ENCODE measurements around the gene LRRN2. TPM values are rescaled to one million over a fixed set of nuclear protein-coding genes. Genes with fewer than 3 reads are reported as not detected.
"Not testable (repeated sequence)": the region's sequence is repeated elsewhere in the genome, so short reads cannot be mapped to it uniquely, and the experiment has no call there.

The LRRN2 gene
- total RNA-seq, 1 donor from 2014 or later = 7.7 TPM

GRCh38 chr1:204694145-204694544, 8.6 kb upstream of the LRRN2 start:
- FAIRE-seq (no peak), DNase-seq (ENCODE audit: low spot score in 2 of 2) (no peak)

- no peak for FAIRE-seq
- DNase-seq (ENCODE audit: low spot score in 2 of 2) = no peak
These were observed 7.4 kb upstream of the LRRN2 start for GRCh38 chr1:204692841-204693356.

GRCh38 chr1:204692325-204692840, 6.8 kb upstream of the LRRN2 start:
- FAIRE-seq (no peak), DNase-seq (ENCODE audit: low spot score in 2 of 2) (no peak)

DNA sequence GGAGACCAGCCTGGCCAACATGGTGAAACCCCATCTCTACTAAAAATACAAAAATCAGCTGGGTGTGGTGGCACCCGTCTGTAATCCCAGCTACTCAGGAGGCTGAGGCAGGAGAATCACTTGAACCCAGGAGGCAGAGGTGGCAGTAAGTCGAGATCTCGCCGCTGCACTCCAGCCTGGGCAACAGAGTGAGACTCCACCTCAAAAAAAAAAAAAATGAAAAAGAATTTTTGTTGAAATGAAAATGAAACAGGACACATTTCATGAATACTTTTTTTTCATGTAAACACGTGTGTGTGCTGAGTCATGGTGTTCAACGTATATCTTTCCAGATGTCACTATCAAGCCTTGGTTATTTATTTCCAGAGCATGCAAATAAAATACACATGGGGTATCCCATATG, 5.8 kb upstream of the LRRN2 start:
- not testable (repeated sequence) for DNase-seq (ENCODE audit: low spot score in 2 of 2); FAIRE-seq

GRCh38 chr1:204688776-204689175, 3.2 kb upstream of the LRRN2 start:
- DNase-seq (ENCODE audit: low spot score in 2 of 2) (no peak), FAIRE-seq (no peak)

- DNase-seq (ENCODE audit: low spot score in 2 of 2) (no peak), FAIRE-seq (no peak)
These were observed 2.5 kb upstream of the LRRN2 start for GRCh38 chr1:204688007-204688406.

- FAIRE-seq (no peak), DNase-seq (ENCODE audit: low spot score in 2 of 2) (peak; percentile 49 to 50)
These were observed 835 bp downstream of the LRRN2 start for GRCh38 chr1:204684571-204685235.

DNA sequence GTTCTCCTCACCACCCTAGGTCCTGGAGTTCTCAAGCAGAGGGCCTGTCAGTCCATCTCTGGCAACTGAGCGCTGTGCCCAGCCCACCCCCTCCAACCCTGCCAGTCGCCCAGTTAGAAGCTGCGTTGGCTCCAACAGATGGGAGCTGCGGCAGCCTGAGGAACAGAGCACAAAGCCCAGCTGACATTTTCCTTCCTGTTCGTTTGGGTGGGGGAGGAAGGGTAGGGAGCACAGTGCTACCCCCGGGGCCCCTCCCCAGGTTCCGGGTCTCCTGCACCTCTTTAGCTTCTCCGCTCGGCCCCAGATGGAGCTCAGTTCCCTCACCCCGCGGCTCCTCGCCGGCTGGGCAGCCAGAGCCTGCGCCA, 1.4 kb downstream of the LRRN2 start:
- FAIRE-seq (no peak), DNase-seq (ENCODE audit: low spot score in 2 of 2) (no peak)

- no peak for FAIRE-seq
- no peak for DNase-seq (ENCODE audit: low spot score in 2 of 2)
These were observed 2.0 kb downstream of the LRRN2 start for GRCh38 chr1:204683284-204684205.

- no peak for FAIRE-seq
These were observed 5.1 kb downstream of the LRRN2 start for GRCh38 chr1:204680461-204680860.

GRCh38 chr1:204680051-204680450, 5.5 kb downstream of the LRRN2 start:
- FAIRE-seq (no peak), DNase-seq (ENCODE audit: low spot score in 2 of 2) (no peak)

More at GRCh38 chr1:204680461-204680860, 5.1 kb downstream of the LRRN2 start:
- no peak for DNase-seq (ENCODE audit: low spot score in 2 of 2)

- no peak for FAIRE-seq
- DNase-seq (ENCODE audit: low spot score in 2 of 2) = no peak
These were observed 6.6 kb downstream of the LRRN2 start for GRCh38 chr1:204678721-204679475.

GRCh38 chr1:204677864-204678263, 7.7 kb downstream of the LRRN2 start:
- FAIRE-seq (no peak), DNase-seq (ENCODE audit: low spot score in 2 of 2) (no peak)

GRCh38 chr1:204676043-204676442, 9.5 kb downstream of the LRRN2 start:
- FAIRE-seq (no peak), DNase-seq (ENCODE audit: low spot score in 2 of 2) (no peak)

- FAIRE-seq (no peak), DNase-seq (ENCODE audit: low spot score in 2 of 2) (no peak)
These were observed 11.5 kb downstream of the LRRN2 start for GRCh38 chr1:204673909-204674649.

GRCh38 chr1:204673209-204673608, 12.3 kb downstream of the LRRN2 start:
- no peak for DNase-seq (ENCODE audit: low spot score in 2 of 2)
- no peak for FAIRE-seq

DNA sequence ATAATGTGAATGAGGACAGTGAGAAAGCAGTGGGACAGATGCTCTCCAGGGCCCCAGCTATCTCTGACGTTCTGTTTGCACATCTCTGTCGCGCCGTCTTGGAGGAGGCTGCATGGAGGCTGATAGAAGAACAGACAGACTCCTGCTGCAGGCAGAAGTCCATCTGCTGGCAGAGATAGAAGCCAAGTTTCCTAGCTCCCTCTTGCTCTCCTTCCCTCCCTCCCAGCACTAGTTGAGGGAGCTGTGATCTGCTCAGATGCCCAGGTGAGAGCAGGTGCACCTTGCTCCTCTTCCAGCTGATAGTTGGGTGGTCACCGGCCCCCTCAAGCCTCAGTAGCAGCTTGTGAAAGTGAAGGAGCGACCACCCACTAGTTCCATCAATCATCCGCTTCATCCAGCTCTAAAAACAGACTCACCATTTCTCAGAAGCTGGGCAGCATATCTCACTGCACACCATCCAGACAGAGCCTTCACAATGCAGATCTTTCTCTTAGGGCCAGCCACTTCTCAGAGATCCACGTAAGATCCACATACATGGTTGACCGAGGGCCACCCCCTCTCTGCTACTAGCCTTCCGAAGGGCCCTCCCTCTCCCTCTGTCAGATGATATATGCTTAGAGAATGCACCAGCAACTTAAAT, 12.9 kb downstream of the LRRN2 start:
- FAIRE-seq (no peak), DNase-seq (ENCODE audit: low spot score in 2 of 2) (no peak)

- FAIRE-seq (no peak), DNase-seq (ENCODE audit: low spot score in 2 of 2) (no peak)
These were observed 13.5 kb downstream of the LRRN2 start for GRCh38 chr1:204672069-204672468.

DNA sequence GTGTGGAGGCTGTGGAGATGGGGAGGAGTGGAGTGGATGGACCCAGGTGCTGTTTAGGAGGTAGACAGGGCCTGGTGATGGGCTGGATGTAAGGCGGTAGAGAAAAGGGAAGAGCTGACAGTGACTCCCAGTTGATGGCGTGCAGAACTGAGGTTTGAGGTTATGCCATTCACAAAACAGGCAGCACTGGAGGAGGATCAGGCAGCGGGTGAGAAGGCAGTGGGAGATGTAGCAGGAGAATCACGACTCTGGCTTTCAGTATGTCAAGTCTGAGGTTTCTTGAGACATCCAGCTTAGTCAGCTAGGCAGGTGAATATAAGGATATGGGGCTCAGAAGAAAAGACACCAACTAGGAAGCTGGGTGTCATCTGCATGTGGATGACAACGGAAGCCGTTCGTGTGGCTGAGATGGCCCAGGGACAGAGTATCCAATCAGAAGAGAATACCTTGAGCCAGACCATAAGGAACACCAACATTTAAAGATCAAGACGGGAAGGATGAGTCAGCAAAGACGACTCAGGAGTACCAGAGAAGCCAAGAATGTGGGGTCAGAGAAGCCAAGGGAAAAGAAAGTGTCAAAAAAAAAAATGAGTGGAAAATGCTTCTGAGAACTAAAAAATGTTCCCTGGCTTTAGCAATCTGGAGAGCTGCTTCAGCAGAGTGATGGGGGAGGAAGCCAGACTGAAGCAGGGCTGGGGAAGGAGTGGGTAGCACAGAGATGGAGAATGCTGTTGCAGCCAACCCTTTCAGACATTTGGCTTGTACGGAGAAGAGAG, 15.2 kb downstream of the LRRN2 start:
- DNase-seq (ENCODE audit: low spot score in 2 of 2) (no peak), FAIRE-seq (no peak)
